Germinal center (tissue), 1 donor: Measurements from ENCODE around the gene PDGFRB.

Experiments
- DNase-seq: peaks from one replicate; pipeline ENCODE4 v3.0.0; 2012; ENCODE audit warnings: mixed read lengths, low spot score

PDGFRB gene

DNA sequence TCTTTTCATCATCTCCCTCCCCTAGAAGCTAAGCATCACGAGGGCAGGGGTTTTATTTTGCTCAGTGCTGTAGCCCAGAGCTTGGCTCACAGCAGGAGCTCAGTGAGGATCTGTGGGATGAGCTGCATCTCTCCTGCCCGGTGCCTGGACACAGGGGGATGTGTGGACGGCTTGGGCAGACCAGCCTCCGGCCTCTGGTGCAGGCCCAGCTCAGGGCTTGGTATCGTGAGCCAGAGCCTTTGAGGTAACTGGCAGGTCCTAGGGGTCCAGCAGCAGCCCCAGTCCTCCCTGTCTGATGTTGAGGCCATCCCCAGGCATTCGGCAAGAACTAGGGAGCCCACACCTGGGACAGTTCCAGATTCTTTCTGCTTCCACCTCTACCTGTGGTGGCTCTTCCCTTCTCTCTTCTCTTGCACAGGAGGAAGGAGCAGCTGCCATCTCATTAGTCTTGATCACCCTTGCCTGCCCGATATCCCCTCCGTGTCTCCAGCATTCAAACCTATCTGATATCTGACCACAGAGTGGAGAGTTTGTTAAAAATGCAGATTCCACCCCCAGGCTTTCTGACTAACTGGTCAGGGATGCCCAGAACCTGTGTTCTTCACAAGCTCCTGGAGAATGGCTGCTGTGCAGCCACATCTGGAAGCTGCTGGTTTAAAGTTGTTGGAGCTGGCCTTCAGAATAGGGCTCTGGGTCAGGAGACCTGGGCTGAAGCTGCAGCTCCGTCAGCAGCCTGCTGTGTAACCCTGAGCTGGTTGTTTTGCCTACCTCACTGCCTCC is 26.3 kb upstream of the PDGFRB start:
- no peak for DNase-seq

DNA sequence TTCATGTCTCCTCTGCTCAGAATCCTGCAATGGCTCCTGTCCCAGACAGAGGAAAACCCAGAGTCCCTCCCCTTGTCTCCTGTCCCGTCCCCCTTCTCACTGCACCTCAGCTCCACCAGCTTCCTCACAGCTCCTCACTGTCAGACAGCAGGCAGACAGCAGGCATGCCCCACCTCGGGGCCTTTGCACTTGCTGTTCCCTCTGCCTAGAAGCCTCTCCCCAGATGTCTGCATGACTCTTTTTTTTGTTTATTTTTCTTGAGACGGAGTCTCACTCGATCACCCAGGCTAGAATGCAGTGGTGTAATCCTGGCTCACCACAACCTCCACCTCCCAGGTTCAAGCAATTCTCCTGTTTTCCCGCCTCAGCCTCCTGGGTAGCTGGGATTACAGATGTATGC is 25.4 kb upstream of the PDGFRB start:
- no peak for DNase-seq

GRCh38 chr5:150180241-150181026 is 24.8 kb upstream of the PDGFRB start:
- no peak for DNase-seq

DNA sequence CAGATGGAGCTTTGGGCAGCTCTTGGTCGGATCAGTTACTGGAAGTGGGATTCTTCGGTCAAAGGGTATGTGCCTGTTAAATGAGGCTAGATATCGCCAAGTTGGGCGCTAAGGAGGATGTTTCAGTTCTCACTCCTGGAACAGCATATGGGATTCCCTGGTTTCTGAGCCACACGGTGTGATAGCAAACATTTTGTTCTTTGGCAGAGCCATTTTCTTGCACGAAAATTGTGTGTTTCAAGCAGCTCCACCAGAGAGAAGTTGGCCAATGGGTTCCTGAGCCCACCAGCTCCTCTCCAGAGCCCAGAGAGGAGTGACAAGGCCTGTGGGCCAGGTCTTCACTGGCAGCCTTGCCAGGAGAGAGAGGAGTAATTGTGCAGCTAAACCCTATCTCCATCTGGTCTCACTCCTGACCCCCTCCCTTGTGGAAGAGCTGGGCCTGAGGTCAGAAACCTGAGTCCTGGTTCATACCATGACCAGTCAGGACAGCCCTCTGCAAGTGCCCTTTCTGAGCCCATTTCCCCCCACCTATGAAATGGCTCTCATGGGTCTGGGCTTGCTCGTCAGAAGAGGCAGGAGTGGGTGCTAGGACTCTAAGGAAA is 23.5 kb upstream of the PDGFRB start:
- DNase-seq: no peak

DNA sequence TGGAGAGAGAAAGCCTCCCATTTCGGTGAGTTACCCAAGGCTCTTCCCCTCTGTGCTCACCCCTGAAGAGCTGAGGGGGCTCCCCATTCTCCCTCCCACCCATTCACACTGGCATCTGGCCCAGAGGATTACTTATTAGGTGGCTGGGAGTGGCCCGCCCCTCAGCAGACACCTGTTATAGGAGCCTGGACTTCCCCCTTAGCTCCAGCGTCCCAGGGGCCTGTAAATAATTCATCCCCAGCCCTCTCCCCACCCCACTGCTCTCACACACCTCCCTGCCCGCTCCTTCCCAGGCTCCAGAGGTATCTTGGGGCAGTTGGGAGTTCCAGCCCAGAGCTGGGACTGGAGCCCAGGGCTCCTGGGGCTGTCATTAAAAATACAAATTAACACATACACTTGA is 22.6 kb upstream of the PDGFRB start:
- DNase-seq: no peak

DNA sequence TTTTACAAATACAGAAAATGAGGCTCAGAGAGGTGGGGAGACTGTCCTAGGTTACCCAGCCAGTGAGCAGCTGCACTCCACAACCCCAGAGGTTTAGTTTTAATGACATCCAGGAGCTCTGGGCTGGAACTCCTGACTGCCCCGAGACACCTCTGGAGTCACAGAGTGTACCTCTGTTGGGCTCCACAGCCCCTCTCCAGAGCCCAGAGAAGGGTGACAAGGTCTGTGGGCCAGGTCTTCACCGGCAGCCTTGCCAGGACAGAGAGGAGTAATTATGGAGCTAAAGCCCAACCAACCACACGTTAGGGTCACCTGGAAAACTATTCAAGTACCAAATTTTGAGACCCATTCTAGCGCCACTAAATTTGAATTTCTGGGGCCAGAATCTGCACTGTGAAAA is 22.1 kb upstream of the PDGFRB start:
- no peak for DNase-seq

DNA sequence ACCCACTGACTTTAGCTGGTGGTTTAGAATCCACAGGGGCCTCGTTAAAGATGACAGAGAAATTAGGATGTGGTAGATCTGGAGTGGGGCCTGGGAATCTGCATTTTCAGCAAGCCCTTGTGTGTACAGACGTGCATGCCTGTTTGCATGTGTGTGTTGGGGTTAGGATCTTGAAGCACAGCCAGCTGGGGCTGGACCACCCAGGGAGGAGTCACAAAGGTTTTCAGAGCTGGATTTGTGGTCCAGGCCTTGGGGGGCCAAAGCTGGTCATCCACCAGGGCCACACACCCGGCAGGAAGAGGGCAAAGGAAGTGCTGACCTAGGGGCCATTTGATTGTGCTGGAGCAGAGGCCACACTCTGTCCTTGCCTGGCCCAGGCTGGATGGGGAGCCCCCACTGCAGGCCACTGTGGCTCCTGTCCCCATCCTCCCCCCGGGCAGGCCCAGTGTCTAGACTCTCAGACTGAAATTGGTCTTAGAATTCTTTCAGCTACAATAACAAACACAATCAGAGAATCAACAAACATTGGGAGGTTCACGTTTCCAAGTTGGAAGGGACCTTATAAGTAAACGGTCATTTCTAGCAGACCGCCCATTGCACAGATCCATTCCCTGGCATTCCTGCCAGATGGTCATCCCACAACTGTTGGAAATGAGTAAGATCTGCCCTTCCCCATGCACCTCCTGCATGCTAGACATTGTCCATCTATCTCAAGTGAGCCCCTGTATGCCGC is 21.3 kb upstream of the PDGFRB start:
- no peak for DNase-seq

GRCh38 chr5:150175536-150175935 is 19.9 kb upstream of the PDGFRB start:
- peak; percentile 18 for DNase-seq

GRCh38 chr5:150175076-150175475 is 19.4 kb upstream of the PDGFRB start:
- DNase-seq: no peak

- no peak for DNase-seq
Observed at GRCh38 chr5:150174285-150174684, 18.6 kb upstream of the PDGFRB start.

GRCh38 chr5:150173161-150173560 is 17.5 kb upstream of the PDGFRB start:
- DNase-seq: no peak

- no peak for DNase-seq
Observed at GRCh38 chr5:150172556-150172955, 16.9 kb upstream of the PDGFRB start.

DNA sequence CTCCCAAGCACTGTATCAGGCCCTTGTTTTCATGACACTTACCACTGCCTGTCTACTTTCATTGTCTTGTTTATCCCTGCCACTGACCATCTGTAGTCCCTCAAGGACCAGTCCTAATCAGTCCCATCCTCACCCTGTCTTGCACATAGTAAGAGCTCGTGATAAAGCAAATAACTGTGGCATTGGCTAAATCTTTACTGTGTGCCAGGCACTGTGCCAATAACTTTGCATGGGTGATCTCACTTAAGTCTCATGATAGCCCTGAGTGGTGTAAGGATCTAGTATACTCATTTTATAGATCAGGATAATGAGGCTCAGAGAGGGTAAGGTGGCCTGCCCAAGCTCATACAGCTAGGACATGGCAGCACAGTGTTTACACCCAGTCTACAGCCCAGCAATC is 16.5 kb upstream of the PDGFRB start:
- no peak for DNase-seq

DNA sequence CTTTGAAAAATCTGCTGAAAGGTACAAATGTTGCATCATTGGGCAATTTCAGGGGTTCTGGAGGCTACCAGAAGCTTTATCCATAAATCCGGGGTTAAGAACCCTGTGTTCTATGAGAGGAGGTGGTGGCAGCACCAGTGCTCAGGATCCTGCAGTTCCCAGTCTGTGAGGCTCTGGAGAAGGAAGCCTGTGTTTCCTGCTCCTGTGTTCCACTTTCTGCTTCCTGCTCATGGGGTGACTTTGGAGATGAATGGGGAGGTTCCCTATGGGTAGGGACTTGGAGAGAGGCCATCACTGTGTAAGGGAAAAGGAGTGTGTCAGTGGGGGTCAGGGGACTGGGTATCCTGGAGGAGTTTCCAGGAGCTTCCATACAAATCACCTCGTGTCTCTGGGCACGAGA is 13.2 kb upstream of the PDGFRB start:
- no peak for DNase-seq

DNA sequence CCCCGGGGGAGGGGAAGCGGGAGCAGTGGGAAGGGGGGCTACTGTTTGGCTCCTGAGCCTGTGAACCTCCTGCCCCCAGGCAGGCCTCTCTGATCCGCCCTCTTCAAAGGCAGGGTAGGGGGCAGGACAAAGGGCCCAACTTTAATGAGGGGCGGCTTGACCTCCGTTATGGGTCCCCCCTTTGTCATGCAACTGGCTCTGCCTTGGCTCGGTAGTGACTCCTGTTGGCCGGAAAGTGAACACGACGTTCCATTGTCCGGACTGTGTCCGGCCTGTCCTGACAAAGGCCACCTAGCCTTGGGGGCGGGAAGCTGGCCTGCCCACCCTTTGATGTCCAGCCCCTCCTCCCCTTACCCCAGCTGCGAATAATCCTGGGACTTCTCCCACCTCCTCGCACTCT is 12.3 kb upstream of the PDGFRB start:
- DNase-seq: no peak

DNA sequence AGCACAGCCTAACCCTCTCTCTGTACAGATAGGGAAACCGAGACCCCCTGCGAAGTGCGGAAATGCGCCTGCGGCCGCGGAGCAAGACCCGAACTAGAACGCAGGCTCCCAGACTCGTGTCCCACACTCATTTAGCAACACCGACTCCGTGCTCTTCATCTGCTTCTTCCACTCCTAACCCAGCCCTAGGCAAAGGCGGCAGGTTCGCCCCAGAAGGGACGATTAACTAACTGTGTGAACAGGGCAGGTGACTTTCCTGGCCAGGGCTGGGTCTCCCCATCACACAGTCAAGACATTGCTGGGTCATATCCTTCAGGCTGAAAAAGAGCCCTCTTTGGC is 11.8 kb upstream of the PDGFRB start:
- DNase-seq: no peak

- DNase-seq: no peak
Observed at GRCh38 chr5:150166650-150167511, 11.2 kb upstream of the PDGFRB start, which contains the start of gene CDX1. Gene CDX1, plus strand, starts transcription at chr5:150166778. Its CDS starts 99 bp downstream, at chr5:150166877.

DNA sequence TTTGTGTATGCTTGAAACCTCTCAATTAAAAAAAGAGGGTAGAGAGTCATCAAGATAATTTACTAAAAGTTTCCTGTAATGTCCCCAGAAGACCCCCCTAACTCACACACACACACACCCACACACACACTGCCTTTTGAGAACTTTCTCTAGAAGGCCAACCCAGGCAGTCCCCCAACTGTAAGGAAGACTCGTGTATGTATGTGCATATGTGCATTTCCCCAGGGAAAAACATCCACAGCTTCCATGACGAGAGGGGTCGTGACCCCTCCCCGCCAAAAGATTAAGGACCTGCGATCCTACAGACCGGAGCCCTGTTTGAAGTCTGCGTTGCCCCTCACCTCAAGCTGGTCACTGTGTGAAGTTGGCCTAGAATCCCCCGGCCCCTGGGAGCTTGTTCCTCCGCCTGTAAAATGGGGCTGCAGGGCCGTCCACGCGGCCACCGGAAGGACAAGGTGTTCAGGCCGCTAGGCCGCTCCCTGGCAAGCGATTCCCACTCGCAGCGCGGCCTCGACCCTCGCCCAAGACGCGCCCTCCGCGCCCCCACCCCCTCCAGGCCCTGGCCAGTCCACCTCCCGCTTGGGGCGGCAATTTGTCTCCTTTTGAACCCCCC is 10.5 kb upstream of the PDGFRB start:
- DNase-seq: no peak

DNA sequence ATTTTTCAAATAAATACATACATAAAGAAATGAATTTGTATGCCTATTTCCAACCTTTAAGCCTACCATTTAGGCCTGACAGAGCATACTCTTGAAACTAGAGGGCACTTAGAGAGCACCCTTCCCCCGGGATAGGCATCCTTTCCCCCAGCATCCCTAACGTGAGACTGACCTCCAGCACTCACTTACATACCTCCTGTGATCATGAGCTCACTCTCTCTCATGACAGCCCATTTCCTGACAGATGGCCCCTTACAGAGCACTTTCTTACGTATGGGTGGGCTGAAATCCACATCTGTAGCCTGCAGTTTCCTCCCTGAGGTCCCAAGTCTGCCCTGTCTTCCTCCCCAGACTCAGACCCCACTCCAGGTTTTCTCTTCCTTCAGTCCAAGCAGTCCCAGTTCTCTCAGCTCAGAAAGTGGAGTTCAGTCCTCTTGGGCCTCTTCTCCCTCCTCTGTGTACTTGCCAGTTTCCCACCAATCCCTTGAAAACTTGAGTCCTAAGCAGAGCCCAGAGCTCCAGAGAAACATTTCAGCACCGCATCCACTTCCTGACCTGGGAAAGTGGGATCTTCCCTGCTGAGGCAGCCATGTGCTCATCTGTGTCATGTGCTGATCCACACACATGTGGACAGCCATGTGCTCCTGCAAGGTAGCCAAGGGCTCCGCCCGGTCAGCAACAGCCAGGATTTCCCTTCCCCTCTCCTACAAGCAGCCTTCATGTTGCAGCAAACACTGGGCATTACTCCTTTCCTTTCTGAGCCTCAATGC is 8.8 kb upstream of the PDGFRB start:
- DNase-seq: no peak

DNA sequence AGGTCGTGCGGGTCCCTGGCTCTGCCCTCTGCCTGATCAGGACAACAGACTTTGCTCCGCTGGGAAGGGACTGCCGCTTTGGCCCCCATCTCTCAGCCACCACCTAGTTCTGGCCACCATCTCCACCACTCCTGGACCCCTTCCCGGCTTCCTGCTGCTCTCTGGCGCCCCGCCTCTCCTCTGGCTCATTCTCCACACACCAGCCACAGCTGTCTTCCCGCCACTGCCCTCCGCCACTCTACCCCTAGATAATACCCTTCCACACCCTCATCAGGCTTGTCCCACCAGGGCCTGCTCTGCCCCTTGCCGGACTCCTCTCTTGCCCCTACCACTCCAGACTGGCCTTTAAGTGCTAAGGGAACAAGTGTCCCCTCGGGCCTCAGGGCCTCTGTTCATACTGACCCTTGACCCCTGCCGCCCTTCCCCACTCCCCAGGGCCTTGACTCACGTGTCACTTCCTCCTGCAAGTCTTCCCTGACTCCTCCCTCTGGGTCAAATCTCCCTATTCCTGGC is 8.0 kb upstream of the PDGFRB start:
- no peak for DNase-seq
